ENCODE data around the gene AKAP13.

DNA sequence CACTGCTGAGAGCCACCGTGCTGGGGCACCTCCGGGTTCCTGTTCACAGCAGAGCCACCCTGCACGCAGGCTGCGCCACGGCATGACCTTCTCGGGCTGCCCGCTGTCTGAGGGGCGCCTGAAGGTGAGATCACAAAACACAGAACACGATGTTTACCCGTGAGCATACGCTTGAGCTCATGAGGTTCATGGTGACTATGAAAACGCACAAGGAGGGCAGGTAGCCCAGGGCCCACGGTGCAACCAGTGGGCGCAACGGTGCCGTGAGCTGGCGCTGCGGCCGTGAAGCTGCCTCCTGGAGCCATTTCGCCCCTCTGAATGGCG, 378.2 kb downstream of the AKAP13 start:
- TF ChIP-seq POLR2A (IDR thresholded peaks at IDR 0.05), result no peak
- TF ChIP-seq, protein P1, sequence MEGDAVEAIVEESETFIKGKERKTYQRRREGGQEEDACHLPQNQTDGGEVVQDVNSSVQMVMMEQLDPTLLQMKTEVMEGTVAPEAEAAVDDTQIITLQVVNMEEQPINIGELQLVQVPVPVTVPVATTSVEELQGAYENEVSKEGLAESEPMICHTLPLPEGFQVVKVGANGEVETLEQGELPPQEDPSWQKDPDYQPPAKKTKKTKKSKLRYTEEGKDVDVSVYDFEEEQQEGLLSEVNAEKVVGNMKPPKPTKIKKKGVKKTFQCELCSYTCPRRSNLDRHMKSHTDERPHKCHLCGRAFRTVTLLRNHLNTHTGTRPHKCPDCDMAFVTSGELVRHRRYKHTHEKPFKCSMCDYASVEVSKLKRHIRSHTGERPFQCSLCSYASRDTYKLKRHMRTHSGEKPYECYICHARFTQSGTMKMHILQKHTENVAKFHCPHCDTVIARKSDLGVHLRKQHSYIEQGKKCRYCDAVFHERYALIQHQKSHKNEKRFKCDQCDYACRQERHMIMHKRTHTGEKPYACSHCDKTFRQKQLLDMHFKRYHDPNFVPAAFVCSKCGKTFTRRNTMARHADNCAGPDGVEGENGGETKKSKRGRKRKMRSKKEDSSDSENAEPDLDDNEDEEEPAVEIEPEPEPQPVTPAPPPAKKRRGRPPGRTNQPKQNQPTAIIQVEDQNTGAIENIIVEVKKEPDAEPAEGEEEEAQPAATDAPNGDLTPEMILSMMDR (IDR thresholded peaks at IDR 0.05), result no peak

Data from uterus (tissue), 2 donors.